ENCODE data around the gene NUP214. TPM values are rescaled to one million over a fixed set of nuclear protein-coding genes. Genes with fewer than 3 reads are reported as not detected.

Gene NUP214
- total and polyA plus RNA-seq, 9 donors, result 25.0 to 60.7 (median 46.6) TPM

DNA sequence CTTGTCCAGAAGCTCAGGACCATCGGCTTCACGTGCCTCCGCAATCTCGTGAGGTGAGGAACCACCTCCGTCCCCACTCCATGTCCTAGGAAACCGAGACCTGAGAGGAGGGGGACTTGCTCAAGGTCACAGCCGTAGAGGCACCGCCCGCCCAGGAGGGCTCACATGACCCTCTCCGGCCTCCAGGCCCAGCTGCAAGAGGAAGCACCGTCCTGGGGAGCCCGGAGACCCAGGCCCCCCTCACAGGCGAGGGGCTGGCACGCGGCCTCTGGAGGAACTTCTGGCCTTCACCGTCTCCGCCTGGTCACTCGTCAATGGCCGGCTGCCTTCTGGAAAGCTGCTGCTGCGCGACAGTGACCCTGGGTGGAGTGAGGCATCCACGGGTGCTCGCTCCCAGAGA lies 126.7 kb downstream of the NUP214 start:
- Histone ChIP-seq H3K4me3 (no peak overlapping the region), H3K4me1 (ENCODE audit: insufficient read depth) (peaks cover 9% of the 10 kb centered on the region), H3K36me3 (no peaks in the 10 kb centered on the region), H3K27me3 (no peaks in the 10 kb centered on the region), H3K9me3 (no peaks in the 10 kb centered on the region), H3K27ac (no peak overlapping the region)
- TF ChIP-seq, protein P1, sequence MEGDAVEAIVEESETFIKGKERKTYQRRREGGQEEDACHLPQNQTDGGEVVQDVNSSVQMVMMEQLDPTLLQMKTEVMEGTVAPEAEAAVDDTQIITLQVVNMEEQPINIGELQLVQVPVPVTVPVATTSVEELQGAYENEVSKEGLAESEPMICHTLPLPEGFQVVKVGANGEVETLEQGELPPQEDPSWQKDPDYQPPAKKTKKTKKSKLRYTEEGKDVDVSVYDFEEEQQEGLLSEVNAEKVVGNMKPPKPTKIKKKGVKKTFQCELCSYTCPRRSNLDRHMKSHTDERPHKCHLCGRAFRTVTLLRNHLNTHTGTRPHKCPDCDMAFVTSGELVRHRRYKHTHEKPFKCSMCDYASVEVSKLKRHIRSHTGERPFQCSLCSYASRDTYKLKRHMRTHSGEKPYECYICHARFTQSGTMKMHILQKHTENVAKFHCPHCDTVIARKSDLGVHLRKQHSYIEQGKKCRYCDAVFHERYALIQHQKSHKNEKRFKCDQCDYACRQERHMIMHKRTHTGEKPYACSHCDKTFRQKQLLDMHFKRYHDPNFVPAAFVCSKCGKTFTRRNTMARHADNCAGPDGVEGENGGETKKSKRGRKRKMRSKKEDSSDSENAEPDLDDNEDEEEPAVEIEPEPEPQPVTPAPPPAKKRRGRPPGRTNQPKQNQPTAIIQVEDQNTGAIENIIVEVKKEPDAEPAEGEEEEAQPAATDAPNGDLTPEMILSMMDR (IDR thresholded peaks at IDR 0.05), result no peak
- TF ChIP-seq POLR2A (IDR thresholded peaks at IDR 0.05) (no peak), EP300 (IDR thresholded peaks at IDR 0.05) (no peak)
- intact Hi-C loops (cut with DNase I), result no loop called here
- WGBS, 3 donors, result 81 to 92% (median 84%) methylated on average over 23 of the region's 23 CpGs
- no peak for DNase-seq

DNA sequence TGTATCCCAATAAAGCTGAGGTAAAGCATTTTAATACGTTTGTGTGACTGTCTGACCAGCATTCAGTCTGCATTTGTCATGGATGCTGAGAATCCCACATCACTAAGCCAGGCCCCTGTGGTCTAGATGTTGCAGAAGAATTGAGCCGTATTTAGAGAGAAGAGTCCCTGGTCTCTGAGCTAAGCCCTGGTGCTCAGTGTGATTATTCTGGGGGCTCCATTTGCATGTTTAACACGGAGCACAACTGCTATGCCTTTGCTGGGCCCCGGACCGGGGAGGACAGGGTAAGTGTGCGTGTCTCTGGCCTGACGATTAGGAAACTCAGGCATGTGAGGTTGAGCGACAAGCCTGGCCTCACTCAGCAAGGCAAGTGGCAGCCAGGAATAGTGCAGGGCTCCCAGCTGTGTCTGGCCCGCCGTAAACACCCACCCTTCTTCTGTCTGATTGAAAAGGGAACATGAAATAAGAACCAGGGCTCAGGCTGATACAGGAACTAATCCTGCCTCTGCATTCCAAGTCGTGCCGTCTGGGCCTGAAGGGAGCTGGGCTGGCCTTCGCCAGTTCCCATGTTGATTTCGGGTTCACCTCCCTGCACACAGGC lies 128.6 kb downstream of the NUP214 start:
- TF ChIP-seq EP300 (IDR thresholded peaks at IDR 0.05) (no peak), POLR2A (IDR thresholded peaks at IDR 0.05) (no peak)
- TF ChIP-seq, protein P1 (IDR thresholded peaks at IDR 0.05), result no peak
- H3K4me3 ChIP-seq, result no peak overlapping the region
- no peak for DNase-seq
- H3K27ac ChIP-seq, result no peak overlapping the region
- 74 to 81% (median 77%) methylated on average over 14 of the region's 14 CpGs for WGBS, 3 donors
- H3K27me3 ChIP-seq, result no peaks in the 10 kb centered on the region
- H3K9me3 ChIP-seq, result no peaks in the 10 kb centered on the region
- peaks cover 9% of the 10 kb centered on the region for H3K4me1 ChIP-seq (ENCODE audit: insufficient read depth)
- no peaks in the 10 kb centered on the region for H3K36me3 ChIP-seq
- intact Hi-C loops (cut with DNase I), result no loop called here

DNA sequence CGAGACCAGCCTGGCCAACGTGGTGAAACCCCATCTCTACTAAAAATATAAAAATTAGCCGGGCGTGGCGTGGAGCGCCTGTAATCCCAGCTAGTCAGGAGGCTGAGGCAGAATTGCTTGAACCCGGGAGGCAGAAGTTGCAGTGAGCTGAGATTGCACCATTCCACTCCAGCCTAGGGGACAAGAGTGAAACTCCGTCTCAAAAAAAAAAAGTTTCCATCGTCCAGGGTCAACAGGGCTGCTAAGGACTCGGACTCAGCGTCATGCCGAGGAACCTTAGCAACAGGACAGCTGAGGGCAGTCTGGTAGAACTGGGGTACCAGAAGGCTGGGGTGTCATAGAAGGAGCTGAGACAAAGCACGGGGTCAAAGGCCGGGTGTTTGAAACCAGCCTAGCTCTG lies 129.2 kb downstream of the NUP214 start:
- no peak for DNase-seq
- no peak for TF ChIP-seq POLR2A (IDR thresholded peaks at IDR 0.05)
- no peak overlapping the region for H3K4me3 ChIP-seq
- peaks cover 9% of the 10 kb centered on the region for H3K4me1 ChIP-seq (ENCODE audit: insufficient read depth)
- no peaks in the 10 kb centered on the region for H3K36me3 ChIP-seq
- H3K27ac ChIP-seq, result no peak overlapping the region
- H3K27me3 ChIP-seq, result no peaks in the 10 kb centered on the region
- 91 to 94% (median 94%) methylated on average over 14 of the region's 14 CpGs for WGBS, 3 donors
- no peaks in the 10 kb centered on the region for H3K9me3 ChIP-seq
- intact Hi-C loops (cut with DNase I), result no loop called here

DNA sequence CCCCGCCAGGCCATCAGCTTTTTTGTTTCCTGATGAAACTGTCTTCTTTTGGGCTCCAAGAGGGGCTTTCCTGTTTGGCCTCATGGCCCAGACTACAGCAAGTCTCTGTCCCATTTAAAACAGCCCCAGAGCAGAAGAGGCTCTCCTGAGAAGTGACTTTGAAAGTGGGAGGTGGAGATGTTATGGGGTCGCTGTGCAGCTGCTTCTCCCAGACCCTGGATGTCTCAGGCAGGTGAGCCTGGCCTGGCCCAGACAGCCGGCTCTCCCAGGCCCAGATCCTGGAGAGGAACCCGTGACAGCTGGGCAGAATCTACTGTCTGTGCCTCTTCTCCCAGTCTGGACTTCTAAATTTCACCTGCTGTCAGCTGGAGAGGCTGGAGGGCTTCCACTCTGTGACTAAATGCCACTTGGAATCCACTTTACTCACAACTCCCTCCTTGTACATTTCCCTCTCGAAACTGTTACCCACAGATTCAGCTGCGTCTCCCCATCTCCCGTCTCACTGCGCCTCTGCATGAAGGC lies 130.4 kb downstream of the NUP214 start:
- intact Hi-C loops (cut with DNase I), result no loop called here
- H3K9me3 ChIP-seq, result no peaks in the 10 kb centered on the region
- DNase-seq, result no peak
- TF ChIP-seq POLR2A (IDR thresholded peaks at IDR 0.05), result no peak
- TF ChIP-seq, protein P1 (IDR thresholded peaks at IDR 0.05), result no peak
- H3K27me3 ChIP-seq, result no peaks in the 10 kb centered on the region
- H3K4me1 ChIP-seq (ENCODE audit: insufficient read depth), result peaks cover 9% of the 10 kb centered on the region
- H3K27ac ChIP-seq, result peak overlapping the region in 1 of 2 donors; percentile 1
- H3K4me3 ChIP-seq, result no peak overlapping the region
- WGBS, 3 donors, result 77 to 79% (median 79%) methylated on average over 8 of the region's 8 CpGs
- H3K36me3 ChIP-seq, result no peaks in the 10 kb centered on the region

DNA sequence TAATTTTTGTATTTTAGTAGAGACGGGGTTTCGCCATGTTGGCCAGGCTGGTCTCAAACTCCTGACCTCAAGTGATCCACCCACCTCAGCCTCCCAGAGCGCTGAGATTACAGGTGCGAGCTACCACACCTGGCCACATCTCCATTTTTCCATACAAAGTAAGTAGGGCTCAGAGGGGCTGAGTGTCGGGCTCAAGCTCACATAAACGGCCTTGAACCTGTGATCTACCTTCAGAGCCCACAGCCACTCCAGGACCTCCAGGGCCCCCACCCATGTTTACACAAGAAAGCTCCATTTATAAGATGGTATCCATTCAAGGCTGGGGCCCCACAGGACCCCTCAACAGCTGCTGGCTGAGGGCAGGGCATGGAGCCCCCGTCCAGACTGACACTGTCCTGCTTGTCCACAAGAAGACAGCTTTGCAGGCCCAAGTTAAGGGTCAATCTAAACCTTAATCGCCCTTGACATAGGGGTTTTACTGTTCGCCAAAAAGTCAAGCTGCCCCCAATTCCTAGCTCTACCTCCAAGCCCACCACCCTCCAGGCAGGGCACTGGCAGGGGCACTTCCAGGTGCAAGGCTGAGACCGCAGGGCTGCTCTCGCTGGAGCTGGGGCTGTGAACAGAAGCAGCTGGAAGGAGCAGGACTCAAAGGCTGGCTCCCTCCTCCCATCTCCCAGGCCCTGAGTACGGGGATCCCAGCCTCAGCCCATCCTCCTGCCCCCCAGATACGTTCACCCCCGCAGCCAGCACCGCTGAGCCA lies 132.1 kb downstream of the NUP214 start:
- Histone ChIP-seq H3K4me1 (ENCODE audit: insufficient read depth) (peaks cover 9% of the 10 kb centered on the region), H3K27ac (no peak overlapping the region), H3K36me3 (no peaks in the 10 kb centered on the region), H3K4me3 (no peak overlapping the region), H3K9me3 (no peaks in the 10 kb centered on the region), H3K27me3 (no peaks in the 10 kb centered on the region)
- 89 to 93% (median 90%) methylated on average over 15 of the region's 15 CpGs for WGBS, 3 donors
- TF ChIP-seq, protein P1 (IDR thresholded peaks at IDR 0.05), result no peak
- TF ChIP-seq POLR2A (IDR thresholded peaks at IDR 0.05), result no peak
- no peak for TF ChIP-seq EP300 (IDR thresholded peaks at IDR 0.05)
- intact Hi-C loops (cut with DNase I), result no loop called here
- DNase-seq, result no peak
